Inferior parietal cortex (tissue), 1 donor: ENCODE measurements around the gene HLF.
"Not testable (repeated sequence)": the region's sequence is repeated elsewhere in the genome, so short reads cannot be mapped to it uniquely, and the experiment has no call there.

Experiments
- DNase-seq: peaks from one replicate; pipeline ENCODE4 v3.0.0-alpha.2; 2016; ENCODE audit errors: extremely low spot score

The HLF gene

DNA sequence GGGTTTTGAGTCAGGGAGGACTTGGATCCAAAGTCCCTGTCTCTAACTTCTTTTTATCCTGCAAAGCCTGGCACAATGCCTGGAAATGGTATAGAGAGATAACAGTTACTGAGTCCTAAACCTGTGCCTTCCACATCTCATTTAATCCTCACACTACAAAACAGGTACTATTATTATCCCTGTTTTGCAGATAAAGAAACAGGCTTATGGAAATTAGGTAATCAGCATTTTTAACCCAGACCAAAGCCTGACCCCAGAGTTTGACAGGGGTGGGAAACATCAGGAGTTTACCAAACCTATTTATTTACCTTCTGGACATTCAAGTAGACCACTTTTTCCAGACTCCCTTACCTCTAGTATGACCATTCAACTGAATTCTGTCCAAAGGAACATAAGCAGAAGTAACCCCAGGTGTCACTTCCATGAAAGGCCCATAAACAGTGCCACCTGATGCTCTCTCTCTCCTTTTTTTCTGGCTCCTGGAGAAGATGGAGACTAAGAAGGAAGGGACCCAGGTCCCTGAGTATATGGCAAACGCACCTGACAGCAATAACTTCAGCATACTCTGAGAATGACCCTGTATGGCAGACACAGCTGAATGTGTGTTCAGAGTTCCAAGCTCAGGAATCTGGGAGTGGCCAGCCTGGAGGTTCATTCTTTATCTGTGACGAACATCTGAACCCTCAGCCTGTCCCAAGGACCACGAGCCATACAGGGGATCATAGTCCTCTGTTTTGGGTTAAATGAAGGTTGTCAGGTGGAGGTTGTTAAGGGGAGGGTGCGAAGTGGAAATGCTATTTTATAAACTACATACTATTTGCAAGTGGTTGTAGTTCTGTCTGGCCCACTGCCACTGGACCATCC is 62.7 kb downstream of the HLF start:
- DNase-seq, result no peak

DNA sequence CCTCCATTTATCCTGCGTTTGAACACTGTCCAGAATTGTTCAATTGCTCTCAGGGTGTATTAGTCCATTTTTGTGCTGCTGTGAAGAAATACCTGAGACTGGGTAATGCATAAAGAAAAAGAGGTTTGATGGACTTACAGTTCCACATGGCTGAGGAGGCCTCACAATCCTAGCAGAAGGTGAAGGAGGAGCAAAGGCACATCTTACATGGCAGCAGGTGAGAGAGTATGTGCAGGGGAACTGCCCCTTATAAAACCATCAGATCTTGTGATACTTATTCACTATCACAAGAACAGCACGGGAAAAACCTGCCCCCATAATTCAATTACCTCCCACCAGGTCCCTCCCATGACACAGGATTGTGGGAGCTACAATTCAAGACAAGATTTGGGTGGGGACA is 63.8 kb downstream of the HLF start:
- DNase-seq, result not testable (repeated sequence)

DNA sequence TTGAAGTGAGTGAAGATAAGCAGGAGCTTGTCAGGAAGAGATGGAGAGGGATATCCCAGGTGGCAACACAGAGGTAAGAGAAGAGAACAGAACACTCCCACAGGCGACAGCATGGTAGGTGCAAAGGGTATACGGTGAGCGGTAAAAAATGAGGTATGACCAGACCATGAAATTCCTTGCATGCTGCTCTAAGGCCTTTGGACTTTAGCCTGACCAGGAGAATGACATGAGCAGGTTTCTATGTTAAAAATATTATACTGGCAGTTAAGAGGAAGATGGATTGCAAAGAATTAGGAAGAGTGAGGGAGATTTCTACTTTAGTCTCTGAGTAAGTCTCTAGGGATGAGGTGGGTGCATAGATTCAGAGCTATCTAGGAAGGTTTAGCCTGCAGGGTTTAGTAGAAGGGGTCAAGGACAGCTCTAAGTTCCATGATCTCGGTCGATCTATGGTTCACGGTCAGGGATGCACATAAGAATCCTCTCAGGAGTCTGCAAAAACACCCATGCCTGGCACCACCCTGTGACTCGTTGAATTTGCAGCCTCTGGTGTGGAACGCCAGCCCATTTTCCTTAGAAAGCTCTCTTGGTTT is 65.7 kb downstream of the HLF start:
- no peak for DNase-seq

DNA sequence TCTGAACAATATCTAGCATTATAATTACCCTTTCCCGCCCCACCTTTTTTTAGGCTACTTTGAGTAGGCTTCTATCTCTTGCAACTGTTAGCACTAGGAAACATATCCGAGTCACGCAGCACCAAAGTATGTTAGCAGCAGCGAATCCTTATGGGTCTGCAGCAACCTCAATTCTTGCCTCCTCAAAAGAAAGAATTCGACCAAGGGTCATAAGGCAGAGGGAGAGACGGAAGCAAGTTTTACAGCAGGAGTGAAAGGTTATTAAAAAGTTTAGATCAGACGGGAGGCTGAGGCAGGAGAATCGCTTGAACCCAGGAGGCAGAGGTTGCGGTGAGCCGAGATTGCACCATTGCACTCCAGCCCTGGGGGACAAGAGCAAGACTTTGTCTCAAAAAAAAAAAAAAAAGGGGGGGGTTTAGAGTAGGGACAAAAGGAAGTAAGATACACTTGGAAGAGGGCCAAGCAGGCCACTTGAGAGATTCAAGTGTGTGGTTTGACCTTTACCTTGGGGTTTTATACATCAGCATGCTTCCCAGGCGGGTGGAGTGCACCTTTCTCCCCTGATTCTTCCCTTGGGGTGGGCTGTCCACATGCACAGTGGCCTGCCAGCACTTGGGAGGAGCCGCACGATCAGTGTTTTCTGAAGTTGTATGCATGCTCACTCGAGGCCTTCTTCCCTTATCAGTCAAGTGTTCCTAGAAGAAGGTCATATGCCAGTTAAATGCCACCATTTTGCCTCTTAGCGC is 67.7 kb downstream of the HLF start:
- DNase-seq, result no peak

DNA sequence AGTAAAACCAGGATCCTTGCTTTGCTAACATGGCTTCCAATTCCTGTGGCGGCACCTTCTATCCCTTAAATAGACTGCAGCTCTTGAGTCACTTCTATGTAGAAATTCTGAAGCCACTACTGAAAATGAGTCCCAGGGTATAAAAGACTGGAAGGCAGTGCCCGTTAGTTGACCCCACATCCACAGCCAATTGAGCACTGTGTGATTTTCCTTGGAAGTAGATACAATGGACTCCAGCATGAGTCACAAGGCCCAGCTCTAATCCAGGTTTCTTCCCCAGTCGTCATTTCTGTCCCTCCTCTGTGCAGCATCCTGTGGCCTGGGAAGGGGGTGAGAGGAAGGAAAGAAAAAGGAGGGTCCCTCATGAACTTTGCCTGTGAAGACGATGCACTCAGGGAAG is 69.5 kb downstream of the HLF start:
- no peak for DNase-seq

DNA sequence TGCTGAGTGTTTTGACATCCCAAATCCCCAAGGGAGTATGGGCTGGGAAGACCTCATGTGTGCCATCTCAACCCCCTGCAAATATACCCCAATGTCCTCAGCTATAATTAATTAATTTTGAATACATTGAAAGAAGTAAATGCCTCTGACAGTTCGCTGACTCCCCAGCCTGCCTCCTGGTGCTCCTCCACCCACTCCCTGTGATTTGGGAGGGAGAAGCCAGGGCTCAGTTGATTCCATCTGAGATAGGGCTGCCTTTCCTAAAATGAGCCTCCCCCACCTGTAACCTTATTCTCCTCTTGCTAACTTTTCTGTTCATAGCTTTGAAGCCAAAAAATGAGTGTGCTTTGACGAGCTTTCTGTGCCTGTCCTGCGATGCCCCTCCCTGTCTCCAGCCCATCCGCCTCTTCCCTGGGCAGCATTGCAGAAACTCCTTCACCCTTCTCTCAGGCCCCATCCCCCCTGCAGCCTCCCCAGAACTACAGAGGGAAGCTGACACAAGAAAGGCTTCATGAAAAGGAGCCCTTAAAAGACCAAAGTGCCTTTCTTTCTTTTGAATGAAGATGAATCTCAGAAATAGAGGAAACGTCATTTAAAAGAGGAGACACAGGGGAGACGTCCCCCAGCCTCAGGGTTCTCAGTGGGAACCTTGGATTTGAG is 70.3 kb downstream of the HLF start:
- DNase-seq, result no peak

DNA sequence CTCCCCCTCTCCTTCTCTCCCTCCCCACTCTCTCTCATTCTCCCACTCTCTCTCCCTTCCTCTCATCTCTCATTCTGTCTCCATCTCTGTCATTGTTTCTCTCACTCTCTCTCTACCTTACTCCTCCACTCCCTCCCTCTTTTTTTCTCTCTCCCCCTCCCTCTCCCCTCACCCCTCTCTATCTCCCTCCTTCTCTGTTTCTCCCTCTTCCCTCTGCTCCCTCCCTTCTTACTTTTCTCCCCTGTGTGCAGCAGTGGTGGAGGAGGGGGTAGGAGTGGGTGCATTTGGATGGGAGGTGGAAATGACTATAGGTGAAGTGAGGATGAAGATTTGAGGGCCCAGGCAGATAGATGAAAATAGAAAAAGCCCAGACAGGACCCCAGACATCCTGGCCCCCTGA is 70.9 kb downstream of the HLF start:
- no peak for DNase-seq

DNA sequence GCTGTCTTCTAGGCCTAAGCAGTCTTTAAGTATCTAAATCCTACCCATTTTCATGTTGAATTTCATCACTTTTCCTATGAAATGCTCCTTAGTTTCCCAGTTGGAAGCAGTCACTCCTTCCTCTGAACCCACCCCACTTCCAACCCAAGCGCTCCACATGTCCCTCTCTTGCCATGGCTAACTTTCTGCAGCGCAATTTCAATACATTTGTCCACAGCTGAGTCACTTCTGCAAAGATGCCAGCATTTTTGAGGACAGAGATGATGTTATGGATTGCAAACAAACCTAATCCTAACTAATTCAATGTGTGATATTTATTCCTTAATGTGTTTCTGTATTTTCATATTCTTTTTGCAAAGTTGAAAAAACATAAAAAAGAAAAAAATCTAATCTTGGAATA is 71.7 kb downstream of the HLF start:
- no peak for DNase-seq

DNA sequence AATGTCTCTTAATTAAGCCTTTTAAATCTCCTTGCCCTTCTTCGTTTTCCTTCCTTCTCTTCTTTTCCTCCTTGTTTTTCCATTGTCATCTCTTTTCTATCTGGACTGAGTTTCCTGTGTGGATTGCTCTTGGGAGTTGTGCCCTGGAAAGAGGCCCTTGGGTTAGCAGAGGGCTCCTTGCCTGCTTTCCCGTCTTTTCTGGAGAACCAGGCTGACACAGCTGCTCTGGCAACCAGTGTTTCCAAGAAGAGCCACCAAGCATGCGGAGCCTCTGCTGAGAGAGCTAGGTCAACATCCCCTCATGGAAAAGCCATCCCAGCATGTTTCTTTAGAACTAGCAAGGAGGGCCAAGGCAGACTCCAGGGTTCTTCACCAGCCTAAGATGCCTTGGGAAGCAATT is 75.4 kb downstream of the HLF start:
- DNase-seq, result no peak

DNA sequence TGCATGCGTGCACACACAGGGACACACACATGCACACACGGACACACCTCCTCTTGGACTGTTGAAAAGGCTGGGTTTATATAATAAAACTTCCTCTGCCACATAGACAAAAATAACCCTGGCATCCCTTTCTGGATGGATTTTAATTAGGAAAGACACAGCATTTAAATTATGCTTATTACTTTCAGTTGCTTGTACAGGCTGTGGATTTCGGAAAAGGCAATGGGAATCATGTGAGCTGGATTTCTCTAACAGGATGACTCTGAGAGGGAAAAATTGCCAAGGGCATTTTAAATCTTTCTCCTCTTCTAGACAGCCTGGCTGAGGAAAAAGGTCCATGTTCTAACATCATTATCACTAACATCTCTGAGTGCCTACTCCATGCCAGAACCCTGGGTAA is 75.9 kb downstream of the HLF start:
- peak; percentile 61 for DNase-seq

DNA sequence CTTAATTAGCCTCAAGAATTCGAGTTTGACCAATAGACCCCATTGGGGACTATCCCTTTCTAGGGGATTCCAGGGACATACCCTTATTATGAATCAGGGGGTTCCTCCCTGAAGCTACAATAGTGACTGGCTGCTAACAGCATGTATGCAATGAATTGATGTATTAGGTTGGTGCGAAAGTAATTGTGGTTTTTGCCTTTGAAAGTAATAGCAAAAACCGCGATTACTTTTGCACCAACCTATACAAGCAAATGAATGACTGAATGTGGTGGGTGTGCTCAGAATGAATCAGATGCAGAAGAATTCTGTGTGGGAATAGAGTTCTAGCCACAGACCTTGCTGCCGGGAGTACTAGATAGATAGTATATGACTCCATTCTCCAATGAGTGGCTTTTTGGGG is 76.7 kb downstream of the HLF start:
- DNase-seq, result no peak

DNA sequence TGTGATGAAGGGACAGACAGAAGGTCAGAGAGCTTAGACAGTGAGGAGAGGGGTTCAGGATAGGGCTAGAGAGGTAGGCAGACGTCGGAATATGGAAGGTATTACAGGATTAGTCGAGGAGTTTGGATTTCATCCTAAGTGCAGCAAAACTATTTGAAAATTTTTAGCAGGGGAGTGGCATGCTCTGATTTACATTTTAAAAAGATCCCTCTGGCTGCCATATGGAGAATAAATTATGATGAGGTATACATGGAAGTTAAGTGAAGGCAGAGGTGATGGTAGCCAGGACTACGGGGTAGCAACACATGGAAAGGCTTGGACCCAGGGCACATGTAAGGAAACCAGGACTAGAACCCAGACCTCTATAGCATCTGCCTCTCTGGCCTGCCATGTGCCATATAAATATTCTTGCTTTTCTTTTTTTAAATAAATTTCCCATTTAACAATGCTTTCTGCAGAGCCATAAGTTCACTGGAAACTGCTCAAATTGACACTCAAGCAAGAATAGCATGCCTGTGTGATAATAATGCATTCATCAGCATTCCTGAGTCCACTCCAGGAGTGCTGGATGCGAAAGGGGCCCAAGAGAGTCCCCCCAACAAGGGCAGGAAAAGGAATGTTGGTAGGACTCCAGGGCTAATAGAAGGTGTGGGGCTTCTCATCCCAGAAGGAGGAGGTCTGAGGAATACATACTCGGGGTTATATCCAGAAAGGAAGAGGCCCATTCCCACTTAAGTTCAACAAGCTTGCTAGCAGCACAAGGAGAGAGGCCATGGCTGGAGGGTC is 78.2 kb downstream of the HLF start:
- DNase-seq, result no peak

DNA sequence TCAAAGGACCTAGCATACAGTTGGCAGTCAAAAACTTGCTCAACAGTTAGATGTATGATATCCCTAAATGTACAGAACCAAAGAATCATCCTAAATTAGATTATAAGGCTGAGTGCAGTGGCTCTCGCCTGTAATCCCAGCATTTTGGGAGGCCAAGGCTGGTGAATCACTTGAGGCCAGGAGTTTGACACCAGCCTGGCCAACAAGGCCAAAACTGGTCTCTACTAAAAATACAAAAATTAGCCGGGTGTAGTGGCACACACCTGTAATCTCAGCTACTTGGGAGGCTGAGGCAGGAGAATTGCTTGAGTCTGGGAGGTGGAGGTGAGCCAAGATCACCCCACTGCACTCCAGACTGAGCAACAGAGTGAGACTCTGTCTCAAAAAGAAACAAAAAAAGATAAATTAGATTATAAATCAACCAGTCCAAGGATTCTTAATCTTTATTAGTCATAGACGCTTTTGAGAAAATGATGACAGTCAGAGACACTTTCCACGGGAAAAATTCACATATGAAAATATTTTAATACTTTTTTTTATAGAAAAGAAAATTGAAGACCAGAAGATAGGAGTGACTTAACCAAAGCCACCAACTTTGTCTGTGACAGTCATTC is 79.2 kb downstream of the HLF start:
- no peak for DNase-seq

DNA sequence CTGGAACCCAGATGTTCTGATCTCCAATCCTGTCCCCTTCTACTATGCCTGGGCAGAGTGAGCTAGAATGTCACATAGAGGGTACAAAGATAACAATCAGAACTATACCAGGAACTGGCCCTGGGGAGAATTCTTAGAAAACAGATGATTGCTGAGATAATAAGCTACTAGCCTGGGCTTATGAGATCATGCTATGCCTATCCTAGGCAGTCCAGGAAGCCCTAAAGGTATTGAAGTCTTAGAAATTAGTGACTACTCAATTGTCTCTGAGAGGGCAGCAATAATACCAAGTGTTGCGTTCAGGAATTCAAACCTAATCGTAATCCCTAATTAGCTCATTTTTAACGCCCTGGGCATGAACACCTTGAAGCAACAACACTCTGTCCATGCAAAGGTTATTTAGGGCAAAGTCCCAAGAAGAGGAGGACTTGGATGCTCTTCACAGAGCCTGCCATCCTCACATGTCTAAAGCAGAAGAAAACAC is 79.8 kb downstream of the HLF start:
- DNase-seq, result no peak

DNA sequence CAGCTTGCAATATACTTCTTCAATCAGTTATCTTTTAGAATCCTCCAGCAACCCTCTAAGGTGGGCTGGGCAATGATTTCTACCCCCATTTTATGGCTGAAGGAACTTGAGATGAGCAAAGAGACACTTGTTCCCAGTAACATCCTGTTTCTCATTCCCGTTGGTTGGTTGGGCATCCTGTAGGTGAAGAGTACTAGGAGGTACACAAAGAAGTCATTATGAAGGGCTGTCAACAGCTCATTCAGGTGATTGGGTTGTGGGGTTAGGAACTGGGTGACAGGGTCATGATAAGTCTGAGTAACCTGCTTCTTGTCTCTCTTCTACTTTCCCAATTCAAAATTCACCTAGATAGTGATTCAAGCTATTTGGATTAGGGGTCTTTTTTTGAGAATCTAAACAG is 80.4 kb downstream of the HLF start:
- DNase-seq, result no peak

DNA sequence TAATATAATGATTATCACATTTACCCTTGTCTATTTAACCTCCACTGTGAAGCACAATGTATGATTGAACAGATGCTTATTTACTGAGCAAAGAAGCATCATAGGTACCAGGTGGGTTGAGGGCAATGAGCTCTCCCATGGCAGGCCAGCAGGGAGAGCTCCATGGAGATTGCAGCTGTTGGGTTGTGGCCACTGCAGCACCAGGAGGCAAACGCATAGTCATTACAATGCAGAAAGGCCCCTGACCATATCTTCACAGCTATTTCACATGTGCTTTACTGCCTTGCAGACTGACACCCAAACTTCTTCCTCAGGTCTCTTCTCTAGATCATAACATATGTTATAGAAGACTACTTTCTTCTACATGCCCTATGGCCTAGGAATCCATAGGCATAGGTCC is 81.9 kb downstream of the HLF start:
- no peak for DNase-seq

DNA sequence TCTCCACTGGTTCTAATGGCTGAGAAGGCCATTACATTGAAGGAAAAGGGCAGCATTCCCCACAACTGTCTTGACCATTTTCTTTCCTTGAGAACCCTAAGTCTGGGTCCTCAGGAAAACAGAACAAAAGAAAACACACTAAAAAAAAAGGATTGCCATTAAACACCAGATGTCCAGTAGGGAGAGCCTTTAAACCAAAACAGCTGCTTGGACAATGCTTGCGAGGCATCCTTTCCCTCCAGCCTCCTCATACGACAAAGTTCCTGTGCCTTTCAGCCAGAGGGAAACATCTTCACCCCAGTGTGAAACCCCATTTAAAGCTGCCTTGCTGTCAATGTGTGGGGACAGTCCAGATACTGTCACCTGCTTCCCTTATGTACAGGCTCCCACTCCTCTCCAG is 82.6 kb downstream of the HLF start:
- DNase-seq, result no peak

DNA sequence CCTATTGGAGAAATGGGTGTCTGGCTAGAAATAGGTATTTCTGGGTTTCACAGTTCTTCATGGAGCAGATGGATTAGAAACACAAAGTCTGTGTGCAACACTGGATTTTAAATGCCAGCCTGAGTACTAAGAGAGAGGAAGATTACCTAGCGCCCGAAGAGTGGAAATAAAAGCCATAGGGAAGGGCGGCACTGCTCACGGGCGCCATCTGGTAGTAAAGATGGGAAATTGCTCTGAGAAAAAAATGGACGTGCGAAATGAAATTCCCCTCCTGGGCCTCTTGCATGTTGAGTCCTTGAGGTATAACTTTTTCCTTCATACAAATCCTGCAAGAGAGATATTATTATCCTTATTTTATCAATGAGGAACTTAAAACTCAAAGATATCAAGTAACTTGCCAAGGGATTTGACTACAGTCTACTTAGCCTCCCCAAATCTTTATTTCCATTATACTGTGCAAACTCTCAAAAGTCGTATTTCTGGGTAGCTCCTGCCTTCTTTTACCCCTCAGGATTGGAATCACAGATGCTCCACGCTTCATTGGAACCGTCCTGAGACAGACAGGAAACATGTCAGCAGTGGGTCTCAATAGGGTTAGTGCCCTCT is 84.1 kb downstream of the HLF start:
- DNase-seq, result peak; percentile 76

DNA sequence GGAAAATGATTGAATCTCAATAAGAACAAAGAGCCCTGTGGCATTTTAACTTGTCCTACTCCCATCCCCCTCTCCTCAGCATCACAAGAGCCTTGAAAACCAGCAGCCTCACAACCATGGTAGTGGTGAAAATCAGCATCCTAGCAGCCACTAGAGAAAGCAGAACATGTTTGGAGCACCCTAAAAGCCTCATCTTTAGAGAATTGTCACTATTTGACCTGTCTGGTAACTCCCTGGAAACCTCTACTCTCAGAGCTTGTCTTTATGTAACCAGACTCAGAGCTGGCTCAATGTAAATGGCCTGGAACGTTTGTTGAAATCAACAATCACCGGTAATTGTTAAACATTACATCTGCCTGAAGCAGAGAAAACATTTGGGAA is 86.1 kb downstream of the HLF start:
- DNase-seq, result no peak

DNA sequence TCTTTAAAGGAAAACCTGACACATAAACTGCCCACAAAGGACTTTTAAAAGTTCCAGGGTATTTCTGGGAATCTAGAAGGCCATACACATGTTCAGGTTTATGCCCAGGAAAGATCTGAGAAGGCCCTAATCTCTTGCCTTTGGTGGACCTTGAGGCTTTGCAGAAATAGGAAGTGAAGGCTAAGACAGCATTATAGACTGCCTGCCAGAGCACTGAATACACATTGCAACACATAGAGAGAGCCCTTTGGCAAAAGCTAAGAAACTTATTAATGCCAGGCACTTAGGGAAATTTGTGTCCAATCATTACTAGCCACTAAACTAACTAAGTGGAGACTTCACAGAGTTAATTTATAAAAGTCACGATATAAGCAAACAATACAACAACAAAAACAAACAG is 86.5 kb downstream of the HLF start:
- no peak for DNase-seq

DNA sequence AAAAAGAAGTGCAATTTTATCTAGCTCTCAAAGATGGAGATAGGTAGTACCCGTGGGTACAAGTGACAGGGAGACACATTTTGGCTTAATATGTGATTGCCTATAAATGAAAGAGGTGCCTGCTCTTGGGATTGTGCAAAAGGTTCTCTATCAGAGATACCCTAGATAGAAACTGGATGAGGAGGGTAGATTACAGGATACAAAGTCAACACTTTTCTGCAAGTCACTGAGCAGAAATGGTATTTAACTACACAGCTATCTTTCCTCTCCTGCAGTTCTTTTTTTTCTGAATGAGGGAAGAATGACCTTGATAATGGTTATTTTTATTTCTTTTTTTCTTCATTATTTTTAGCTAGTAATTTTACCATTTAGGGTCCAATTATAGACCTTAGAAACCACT is 89.2 kb downstream of the HLF start:
- no peak for DNase-seq
